BLaER1 (cell line): ENCODE data around the gene NOL9.
"Not testable (repeated sequence)": the region's sequence is repeated elsewhere in the genome, so short reads cannot be mapped to it uniquely, and the experiment has no call there.

Experiments
- H3K27ac ChIP-seq: shearing (Covaris generic); formaldehyde crosslinking; 2 replicates; pipeline ENCODE4 v1.8.1; 2022
- H3K27me3 ChIP-seq: shearing (Covaris generic); formaldehyde crosslinking; 2 replicates; pipeline ENCODE4 v1.8.1; 2022
- H3K36me3 ChIP-seq: shearing (Covaris generic); formaldehyde crosslinking; 2 replicates; pipeline ENCODE4 v1.8.1; 2022
- H3K4me1 ChIP-seq: shearing (Covaris generic); formaldehyde crosslinking; 2 replicates; pipeline ENCODE4 v1.8.1; 2022
- H3K4me2 ChIP-seq: shearing (Covaris generic); formaldehyde crosslinking; 2 replicates; pipeline ENCODE4 v1.8.1; 2022
- H3K4me3 ChIP-seq: shearing (Covaris generic); formaldehyde crosslinking; 2 replicates; pipeline ENCODE4 v1.8.1; 2022
- H3K9ac ChIP-seq: shearing (Covaris generic); formaldehyde crosslinking; 2 replicates; pipeline ENCODE4 v1.8.1; 2022
- H3K9me3 ChIP-seq: shearing (Covaris generic); formaldehyde crosslinking; 2 replicates; pipeline ENCODE4 v1.8.1; 2022
- H4K20me1 ChIP-seq: shearing (Covaris generic); formaldehyde crosslinking; 2 replicates; pipeline ENCODE4 v1.8.1; 2022
- Cebpa-rat ChIP-seq: shearing (Covaris generic); IDR thresholded peaks from 2 replicates; pipeline ENCODE4 v1.8.1; 2022

Gene NOL9

DNA sequence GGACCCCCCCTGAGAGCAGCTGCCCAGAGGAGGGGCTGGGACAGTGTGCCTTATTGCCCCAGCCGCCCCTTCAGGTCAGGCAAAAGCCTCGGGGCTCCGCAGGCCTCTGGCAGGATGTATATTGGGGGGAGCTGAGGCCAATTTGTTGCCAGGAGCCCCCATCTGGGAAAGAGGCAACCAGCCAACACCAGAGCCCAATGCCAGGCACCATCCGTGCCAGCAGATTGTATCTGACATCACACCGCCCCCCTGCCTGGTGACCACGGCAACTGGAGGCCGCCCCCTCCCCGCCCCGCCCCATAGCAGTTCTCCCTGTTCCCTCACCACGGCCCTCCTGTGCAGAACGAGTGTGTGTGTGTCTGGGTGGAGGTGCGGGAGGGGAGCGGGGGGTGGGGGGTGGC is 59.3 kb downstream of the NOL9 start:
- H3K27ac ChIP-seq = no peak overlapping the region

GRCh38 chr1:6494627-6495026 is 59.7 kb downstream of the NOL9 start:
- no peak overlapping the region for H3K4me3 ChIP-seq
- no peak overlapping the region for H3K27ac ChIP-seq
- H3K4me1 ChIP-seq = peaks cover 77% of the 10 kb centered on the region
- H3K9ac ChIP-seq = no peak overlapping the region
- TF ChIP-seq Cebpa-rat = no peak
- no peaks in the 10 kb centered on the region for H3K36me3 ChIP-seq
- no peaks in the 10 kb centered on the region for H3K9me3 ChIP-seq
- H4K20me1 ChIP-seq = 0 out of 2 replicates have a peak, but pooled peaks cover 6% of the 10 kb centered on the region
- peaks cover 5% of the 10 kb centered on the region; the same call in 1 of the 2 replicates for H3K27me3 ChIP-seq
- H3K4me2 ChIP-seq = 0 out of 2 replicates have a peak overlapping the region, but pooled peaks have one; percentile 17

More for the DNA sequence above, 59.3 kb downstream of the NOL9 start:
- Histone ChIP-seq H3K9me3 (no peaks in the 10 kb centered on the region), H3K27me3 (peaks cover 5% of the 10 kb centered on the region; the same call in 1 of the 2 replicates), H3K4me1 (peaks cover 77% of the 10 kb centered on the region), H3K4me2 (peak overlapping the region; percentile 96), H3K9ac (no peak overlapping the region), H4K20me1 (0 out of 2 replicates have a peak, but pooled peaks cover 6% of the 10 kb centered on the region), H3K36me3 (no peaks in the 10 kb centered on the region), H3K4me3 (no peak overlapping the region)
- TF ChIP-seq Cebpa-rat = no peak

DNA sequence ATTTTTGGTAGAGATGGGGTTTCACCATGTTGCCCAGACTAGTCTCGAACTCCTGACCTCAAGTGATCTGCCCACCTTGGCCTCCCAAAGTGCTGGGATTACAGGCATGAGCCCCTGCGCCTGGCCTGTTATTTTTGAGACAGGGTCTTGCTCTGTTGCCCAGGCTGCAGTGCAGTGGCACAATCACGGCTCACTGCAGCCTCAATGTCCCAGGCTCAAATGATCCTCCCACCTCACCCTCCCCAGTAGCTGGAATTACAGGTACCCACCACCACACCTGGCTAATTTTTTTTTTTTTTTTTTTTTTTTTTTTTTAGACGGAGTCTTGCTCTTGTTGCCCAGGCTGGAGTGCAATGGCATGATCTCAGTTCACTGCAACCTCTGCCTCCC is 60.5 kb downstream of the NOL9 start:
- not testable (repeated sequence) for H3K4me3 ChIP-seq, H3K27ac ChIP-seq, H3K27me3 ChIP-seq, H3K9me3 ChIP-seq, H3K36me3 ChIP-seq, H3K4me2 ChIP-seq, H3K9ac ChIP-seq
- Histone ChIP-seq H4K20me1 (peaks cover 13% of the 10 kb centered on the region; the same call in 1 of the 2 replicates), H3K4me1 (peaks cover 77% of the 10 kb centered on the region)

DNA sequence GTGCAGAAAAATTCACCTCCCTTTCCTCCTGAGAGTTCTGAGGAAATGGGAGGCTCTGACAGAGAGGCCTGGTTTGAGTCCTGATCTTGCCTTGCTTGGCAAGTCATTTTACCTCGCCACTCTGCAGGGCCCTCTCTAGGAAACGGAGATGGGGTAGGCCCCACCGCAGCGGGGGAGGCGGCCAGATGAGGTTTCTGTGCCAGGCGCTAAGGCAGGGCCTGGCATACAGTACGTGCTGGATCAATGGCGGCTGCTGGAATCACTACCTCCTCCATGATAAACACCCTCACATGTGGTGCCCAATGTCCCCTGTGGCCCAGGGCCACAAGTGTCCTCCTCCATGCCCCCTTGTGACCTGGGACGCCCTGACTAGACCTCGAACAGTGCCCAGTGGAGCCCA is 62.3 kb downstream of the NOL9 start:
- H3K9ac ChIP-seq = no peak overlapping the region
- H3K36me3 ChIP-seq = no peaks in the 10 kb centered on the region
- TF ChIP-seq Cebpa-rat = no peak
- no peaks in the 10 kb centered on the region for H3K9me3 ChIP-seq
- peak overlapping the region; percentile 75 for H3K4me3 ChIP-seq
- H3K4me2 ChIP-seq = peak overlapping the region; percentile 99
- H3K27ac ChIP-seq = peak overlapping the region; percentile 55
- H3K4me1 ChIP-seq = peaks cover 68% of the 10 kb centered on the region
- H3K27me3 ChIP-seq = peaks cover 13% of the 10 kb centered on the region
- H4K20me1 ChIP-seq = peaks cover 22% of the 10 kb centered on the region; the same call in 1 of the 2 replicates

DNA sequence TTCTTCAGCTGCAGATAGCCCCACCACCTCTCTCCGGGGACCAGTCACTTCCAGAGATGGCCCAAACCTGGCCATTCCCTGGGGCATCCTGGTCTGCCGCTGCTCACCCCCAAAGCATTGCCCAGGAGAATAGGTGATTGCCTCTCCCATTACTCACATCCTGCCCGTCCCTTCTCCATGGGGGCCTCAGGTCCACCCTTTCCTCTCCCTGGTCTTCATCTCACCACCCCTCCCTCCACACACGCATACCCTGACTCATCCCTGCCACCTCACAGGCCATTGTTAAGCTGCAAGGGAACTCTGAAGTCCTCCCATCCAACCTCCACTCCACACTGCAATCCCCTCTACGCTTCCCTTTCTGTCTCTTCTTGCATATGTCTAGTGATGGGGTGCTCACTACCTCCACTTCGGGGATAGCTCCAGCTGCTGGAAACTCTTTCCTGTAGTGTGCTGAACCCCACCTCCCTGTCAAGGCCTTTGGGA is 62.8 kb downstream of the NOL9 start, which contains the start of gene PLEKHG5:
Gene PLEKHG5 (minus strand): TSS at position 188 of the 483 bp plus-strand sequence. CDS start 14,096 bp downstream, outside the sequence.
- peak within 1 kb of the TSS; percentile 79 for H3K9ac ChIP-seq
- H3K27me3 ChIP-seq = peaks cover 17% of the 10 kb centered on the region
- peak within 1 kb of the TSS; percentile 75 for H3K4me3 ChIP-seq
- H3K4me2 ChIP-seq = peak within 1 kb of the TSS; percentile 99
- H3K27ac ChIP-seq = peak within 1 kb of the TSS; percentile 83
- peaks cover 22% of the 10 kb centered on the region; the same call in 1 of the 2 replicates for H4K20me1 ChIP-seq
- H3K9me3 ChIP-seq = no peaks in the 10 kb centered on the region
- TF ChIP-seq Cebpa-rat = no peak
- no peaks in the 10 kb centered on the region for H3K36me3 ChIP-seq
- H3K4me1 ChIP-seq = peaks cover 63% of the 10 kb centered on the region

- H3K36me3 ChIP-seq = no peaks in the 10 kb centered on the region
- peaks cover 63% of the 10 kb centered on the region for H3K4me1 ChIP-seq
- H3K9me3 ChIP-seq = no peaks in the 10 kb centered on the region
- peak overlapping the region; percentile 99 for H3K4me2 ChIP-seq
- TF ChIP-seq Cebpa-rat = no peak
- H3K27ac ChIP-seq = peak overlapping the region; percentile 83
- H3K4me3 ChIP-seq = peak overlapping the region; percentile 75
- H3K27me3 ChIP-seq = peaks cover 17% of the 10 kb centered on the region
- peaks cover 21% of the 10 kb centered on the region for H4K20me1 ChIP-seq
- H3K9ac ChIP-seq = peak overlapping the region; percentile 79
Observed at GRCh38 chr1:6491081-6491449, 63.2 kb downstream of the NOL9 start.

- no peak for TF ChIP-seq Cebpa-rat
Observed at GRCh38 chr1:6490181-6491080, 63.9 kb downstream of the NOL9 start.

DNA sequence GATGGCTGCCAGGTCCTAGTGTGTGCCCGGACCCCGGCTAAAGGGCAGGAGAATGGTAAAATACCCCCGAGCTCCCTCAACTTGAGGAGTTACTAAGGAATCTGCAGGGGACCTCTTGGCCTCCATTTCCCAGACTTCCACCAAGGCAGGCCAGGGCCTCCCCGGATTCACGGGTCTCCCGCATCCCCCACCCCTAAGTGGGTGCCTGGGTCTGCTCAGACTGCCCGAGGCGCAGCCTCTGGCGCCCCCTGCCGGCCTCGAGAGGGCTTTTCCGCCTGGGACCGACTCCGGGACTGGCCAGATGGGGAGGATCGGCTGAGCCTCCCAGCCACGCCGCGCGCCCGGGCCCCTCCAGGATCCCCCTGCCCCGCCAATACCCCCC is 64.5 kb downstream of the NOL9 start:
- Histone ChIP-seq H3K27me3 (peaks cover 30% of the 10 kb centered on the region), H3K36me3 (no peaks in the 10 kb centered on the region), H3K4me1 (peaks cover 64% of the 10 kb centered on the region), H3K4me2 (peak overlapping the region; percentile 99), H3K9me3 (no peaks in the 10 kb centered on the region), H3K9ac (peak overlapping the region; percentile 79), H4K20me1 (peaks cover 29% of the 10 kb centered on the region), H3K4me3 (peak overlapping the region; percentile 75), H3K27ac (peak overlapping the region; percentile 83; the same call in 1 of the 2 replicates)
- TF ChIP-seq Cebpa-rat = no peak

More at GRCh38 chr1:6490181-6491080, 63.9 kb downstream of the NOL9 start:
- Histone ChIP-seq H3K4me3 (peak overlapping the region; percentile 75), H3K36me3 (no peaks in the 10 kb centered on the region), H3K9ac (peak overlapping the region; percentile 79), H3K27me3 (peaks cover 24% of the 10 kb centered on the region), H3K9me3 (no peaks in the 10 kb centered on the region), H3K4me2 (peak overlapping the region; percentile 99), H4K20me1 (peaks cover 24% of the 10 kb centered on the region), H3K4me1 (peaks cover 60% of the 10 kb centered on the region), H3K27ac (peak overlapping the region; percentile 83)

GRCh38 chr1:6489383-6489765 is 64.9 kb downstream of the NOL9 start:
- Histone ChIP-seq H3K9me3 (no peaks in the 10 kb centered on the region), H3K4me3 (no peak overlapping the region), H4K20me1 (peaks cover 34% of the 10 kb centered on the region), H3K27me3 (peaks cover 34% of the 10 kb centered on the region), H3K9ac (no peak overlapping the region), H3K4me2 (peak overlapping the region; percentile 99), H3K4me1 (peaks cover 68% of the 10 kb centered on the region), H3K27ac (0 out of 2 replicates have a peak overlapping the region, but pooled peaks have one; percentile 6), H3K36me3 (no peaks in the 10 kb centered on the region)
- TF ChIP-seq Cebpa-rat = no peak
